Epithelial cell of esophagus (primary cell): ENCODE results near the gene RNASEL.
"Not testable (repeated sequence)": the region's sequence is repeated elsewhere in the genome, so short reads cannot be mapped to it uniquely, and the experiment has no call there.

ENCODE experiments used
- DNase-seq: peaks from one replicate; pipeline ENCODE4 v3.0.0; 2010; ENCODE audit warnings: low read depth
- H3K4me3 ChIP-seq: 2 replicates; pipeline ENCODE4 v1.5.1; 2011; ENCODE audit warnings: mild to moderate bottlenecking, low read length, control low read depth
- TF ChIP-seq, protein P1 (sequence below): IDR thresholded peaks from 2 replicates; pipeline ENCODE4 v1.5.1; 2011; ENCODE audit warnings: low read depth, mild to moderate bottlenecking, low read length, control low read depth, inconsistent platforms; ENCODE audit not compliant: insufficient read depth; ENCODE audit errors: missing control alignments

RNASEL gene

GRCh38 chr1:182588500-182589396, at the start of gene RNASEL:
TSS of gene RNASEL (minus strand) at chr1:182589256. CDS start at chr1:182586806, 2,450 bp downstream.
- DNase-seq: peak; percentile 79
- peak within 1 kb of the TSS; percentile 79 for H3K4me3 ChIP-seq
- TF ChIP-seq, protein P1, sequence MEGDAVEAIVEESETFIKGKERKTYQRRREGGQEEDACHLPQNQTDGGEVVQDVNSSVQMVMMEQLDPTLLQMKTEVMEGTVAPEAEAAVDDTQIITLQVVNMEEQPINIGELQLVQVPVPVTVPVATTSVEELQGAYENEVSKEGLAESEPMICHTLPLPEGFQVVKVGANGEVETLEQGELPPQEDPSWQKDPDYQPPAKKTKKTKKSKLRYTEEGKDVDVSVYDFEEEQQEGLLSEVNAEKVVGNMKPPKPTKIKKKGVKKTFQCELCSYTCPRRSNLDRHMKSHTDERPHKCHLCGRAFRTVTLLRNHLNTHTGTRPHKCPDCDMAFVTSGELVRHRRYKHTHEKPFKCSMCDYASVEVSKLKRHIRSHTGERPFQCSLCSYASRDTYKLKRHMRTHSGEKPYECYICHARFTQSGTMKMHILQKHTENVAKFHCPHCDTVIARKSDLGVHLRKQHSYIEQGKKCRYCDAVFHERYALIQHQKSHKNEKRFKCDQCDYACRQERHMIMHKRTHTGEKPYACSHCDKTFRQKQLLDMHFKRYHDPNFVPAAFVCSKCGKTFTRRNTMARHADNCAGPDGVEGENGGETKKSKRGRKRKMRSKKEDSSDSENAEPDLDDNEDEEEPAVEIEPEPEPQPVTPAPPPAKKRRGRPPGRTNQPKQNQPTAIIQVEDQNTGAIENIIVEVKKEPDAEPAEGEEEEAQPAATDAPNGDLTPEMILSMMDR: no peak

GRCh38 chr1:182637769-182638168, 48.7 kb upstream of the RNASEL start:
- no peak overlapping the region for H3K4me3 ChIP-seq
- DNase-seq: no peak
- TF ChIP-seq, protein P1: no peak

DNA sequence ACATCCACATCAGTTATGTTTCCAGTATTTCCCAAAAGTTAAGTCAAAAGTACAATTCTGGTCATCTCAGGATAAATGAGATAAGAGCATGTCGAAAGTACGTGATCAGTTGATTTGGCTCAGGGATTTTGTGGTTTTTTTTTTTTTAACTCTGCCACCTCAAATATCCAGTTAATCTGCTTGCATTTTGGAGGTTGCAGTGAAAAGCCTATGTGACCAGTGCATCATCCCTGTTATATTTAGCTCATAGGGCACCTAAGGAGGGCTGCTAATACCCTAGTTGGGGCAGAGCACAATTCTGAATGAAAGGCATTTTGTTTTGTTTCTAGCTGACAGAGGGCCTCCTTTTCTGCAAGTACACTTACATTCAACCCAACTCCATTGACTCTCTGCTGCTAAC, 46.8 kb upstream of the RNASEL start:
- DNase-seq: no peak
- H3K4me3 ChIP-seq: no peak overlapping the region
- TF ChIP-seq, protein P1: no peak

DNA sequence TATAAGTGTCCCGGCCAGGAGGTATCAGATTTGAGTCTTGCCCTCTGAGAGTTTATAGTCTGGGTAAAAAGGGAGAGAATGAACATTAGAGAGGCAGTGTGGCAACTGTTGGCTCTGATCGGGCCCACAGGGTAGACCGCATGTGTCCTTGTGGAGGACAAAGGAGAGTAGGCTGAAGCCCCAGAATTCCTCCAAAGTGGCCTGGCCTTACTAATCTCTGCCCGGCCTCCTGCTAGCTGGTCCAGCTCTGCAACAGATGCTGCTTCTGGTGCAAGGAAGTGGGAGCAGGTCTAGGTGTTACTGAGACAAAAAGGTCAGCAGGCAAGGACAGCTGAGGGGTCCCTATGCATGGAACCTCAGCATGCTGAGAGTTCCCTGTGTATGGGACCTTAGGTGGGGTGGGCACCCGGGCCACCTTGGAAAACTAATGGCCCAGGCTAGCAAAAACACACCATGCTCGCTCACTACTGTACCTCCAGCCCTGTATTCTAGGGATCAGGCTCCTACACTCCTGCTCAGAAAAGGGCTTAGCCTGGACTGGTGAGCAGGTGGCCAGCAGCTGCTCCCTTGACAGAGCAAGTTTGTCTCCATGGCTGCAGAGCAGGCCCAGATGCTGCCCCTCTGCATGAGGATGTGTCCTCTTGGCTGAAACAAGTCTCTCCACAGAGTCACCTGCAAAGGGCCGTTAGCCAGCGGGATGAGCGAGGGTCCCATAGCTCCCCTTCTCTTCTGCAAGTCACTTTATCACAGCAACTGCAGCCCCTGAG, 45.4 kb upstream of the RNASEL start:
- TF ChIP-seq, protein P1: no peak
- no peak for DNase-seq
- H3K4me3 ChIP-seq: no peak overlapping the region

DNA sequence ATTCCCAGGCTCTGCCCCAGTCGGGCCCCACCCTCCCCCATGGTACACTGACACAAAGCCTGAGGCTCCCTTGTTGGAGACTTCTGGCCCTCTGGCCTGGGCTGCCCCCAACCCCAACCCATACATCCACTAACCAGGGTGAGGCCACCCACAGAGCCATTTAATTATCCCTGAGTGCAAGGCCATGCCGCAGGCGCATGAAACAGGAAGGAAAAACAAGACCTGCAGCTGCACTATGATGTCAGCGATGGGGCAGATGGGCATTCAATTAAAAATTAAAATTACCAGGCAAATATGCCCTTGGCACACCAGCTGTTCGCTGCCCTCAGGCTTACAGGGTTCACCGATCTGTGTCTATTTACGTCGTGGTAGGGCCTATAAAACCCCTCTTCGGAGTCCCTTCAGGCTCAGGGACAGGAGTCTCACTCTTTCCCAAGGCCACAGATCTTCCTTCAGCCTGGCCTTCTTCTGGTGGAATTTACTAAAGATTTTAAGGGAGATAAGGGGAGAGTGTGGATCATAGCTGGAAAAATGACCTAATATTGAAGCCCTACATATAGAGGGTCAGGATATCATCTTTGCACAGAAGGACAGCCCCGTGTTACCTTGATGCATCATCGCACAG, 44.7 kb upstream of the RNASEL start:
- TF ChIP-seq, protein P1: no peak
- no peak overlapping the region for H3K4me3 ChIP-seq
- DNase-seq: no peak

DNA sequence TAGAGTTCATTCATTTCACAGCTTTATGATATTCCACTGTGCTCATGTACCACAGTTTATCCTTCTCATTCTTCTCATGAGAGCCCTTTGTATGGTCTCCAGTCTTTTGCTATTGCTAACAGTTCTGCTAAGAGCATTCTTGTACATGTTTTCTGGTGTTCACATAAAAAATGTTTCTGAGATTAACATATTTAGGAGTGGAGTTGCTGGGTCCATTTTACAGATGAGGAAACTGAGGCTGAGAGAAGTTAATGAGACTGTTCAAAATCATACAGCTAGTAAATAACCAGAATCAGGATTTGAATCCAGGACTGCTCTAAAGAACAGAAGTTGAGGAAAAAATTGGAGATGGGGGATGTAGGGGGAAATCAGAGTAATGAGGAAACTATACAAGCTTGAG, 44.0 kb upstream of the RNASEL start:
- TF ChIP-seq, protein P1: no peak
- H3K4me3 ChIP-seq: no peak overlapping the region
- DNase-seq: no peak

DNA sequence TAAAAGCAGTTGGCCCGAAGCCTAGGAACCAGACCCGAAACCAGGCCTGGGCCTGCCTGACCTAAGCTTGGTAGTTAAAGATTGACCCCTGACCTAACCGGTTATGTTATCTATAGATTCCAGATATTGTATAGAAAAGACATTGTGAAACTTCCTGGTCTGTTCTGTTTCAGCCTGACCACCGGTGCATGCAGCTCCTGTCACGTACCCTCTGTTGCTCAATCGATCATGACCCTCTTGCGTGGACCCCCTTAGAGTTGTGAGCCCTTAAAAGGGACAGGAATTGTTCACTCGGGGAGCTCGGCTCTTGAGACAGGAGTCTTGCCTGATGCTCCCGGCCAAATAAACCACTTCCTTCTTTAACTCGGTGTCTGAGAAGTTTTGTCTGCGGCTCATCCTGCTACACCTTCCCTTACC, 43.4 kb upstream of the RNASEL start:
- not testable (repeated sequence) for DNase-seq

More for the DNA sequence above, 43.4 kb upstream of the RNASEL start:
- not testable (repeated sequence) for H3K4me3 ChIP-seq
